Stimulated activated naive CD4-positive, alpha-beta T cell (primary cell): ENCODE data around the gene BCAP29.
A peak's percentile ranks its signal among the peaks of the same experiment; 100 is the strongest.
"Not testable (repeated sequence)": the region's sequence is repeated elsewhere in the genome, so short reads cannot be mapped to it uniquely, and the experiment has no call there.

Source experiments
- DNase-seq, 6 experiments: peaks; one replicate each; lab custom pipeline; 2025; lab: John Stamatoyannopoulos, UW

Gene BCAP29, protein sequence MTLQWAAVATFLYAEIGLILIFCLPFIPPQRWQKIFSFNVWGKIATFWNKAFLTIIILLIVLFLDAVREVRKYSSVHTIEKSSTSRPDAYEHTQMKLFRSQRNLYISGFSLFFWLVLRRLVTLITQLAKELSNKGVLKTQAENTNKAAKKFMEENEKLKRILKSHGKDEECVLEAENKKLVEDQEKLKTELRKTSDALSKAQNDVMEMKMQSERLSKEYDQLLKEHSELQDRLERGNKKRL

DNA sequence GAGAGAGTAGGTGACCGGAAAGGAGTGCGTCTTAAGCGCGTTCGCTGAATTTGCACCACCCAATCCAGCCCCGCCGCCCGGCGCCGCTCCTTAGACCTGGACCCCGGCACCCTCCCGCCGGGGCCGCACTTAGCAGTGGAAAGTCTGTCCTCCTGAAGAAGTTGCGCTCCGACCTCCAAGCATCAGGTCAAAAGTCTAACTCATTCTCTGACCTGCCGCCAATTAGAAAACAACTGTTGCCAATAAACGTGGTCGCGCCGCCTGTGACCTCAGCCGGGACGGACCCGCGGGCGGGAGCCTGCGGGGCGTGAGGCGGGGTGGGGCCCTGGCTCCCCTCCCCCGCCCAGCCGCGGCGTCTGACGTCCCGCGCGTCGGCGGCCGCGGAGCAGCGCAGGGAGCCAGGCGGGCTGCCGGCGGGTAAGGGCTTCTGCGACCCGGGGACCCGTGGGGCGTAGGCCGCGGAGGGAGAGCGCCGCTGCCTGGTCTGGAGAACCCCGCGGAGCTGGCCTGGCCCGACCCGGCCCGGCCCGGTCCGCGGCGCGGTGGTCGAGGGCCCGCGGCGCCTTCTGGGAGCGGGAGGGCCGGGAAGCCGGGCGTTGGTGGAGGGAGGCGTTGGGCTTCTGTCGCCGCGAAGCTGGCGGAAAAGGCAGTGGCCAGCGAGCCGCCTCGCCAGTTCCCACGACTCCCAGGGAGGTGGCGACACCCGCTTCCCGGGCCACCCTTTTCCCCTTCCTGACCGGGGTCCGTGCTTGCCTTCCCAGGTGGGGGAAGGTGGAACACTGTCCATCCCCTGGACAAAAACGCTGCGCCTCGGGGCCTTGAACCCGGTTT, at the start of gene BCAP29:
Gene BCAP29, plus strand, starts transcription at position 362 of the 831 bp plus-strand sequence. CDS start 527 bp downstream, outside the sequence.
- peak in 5 of 6 experiments; percentile 29 to 61 (median 52) for DNase-seq

DNA sequence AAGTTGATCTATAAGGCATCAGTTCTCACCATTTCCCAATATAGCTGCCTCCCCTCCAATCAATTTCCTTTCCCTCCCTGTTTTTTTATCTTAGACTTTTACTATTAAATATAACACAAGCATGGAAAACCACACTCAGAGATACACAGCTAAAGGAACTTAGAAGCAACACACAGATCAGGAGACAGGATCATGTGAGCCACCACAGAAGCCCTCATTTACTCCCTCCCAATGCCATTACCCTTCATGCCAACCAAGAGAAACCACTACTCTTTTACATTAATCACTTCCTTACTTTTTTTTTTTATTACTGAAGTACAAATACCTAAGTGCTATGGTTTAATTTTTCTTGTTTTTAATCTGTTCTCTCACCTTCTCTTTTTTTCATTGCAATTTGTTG, 49.3 kb upstream of the BCAP29 start:
- DNase-seq = no peak

DNA sequence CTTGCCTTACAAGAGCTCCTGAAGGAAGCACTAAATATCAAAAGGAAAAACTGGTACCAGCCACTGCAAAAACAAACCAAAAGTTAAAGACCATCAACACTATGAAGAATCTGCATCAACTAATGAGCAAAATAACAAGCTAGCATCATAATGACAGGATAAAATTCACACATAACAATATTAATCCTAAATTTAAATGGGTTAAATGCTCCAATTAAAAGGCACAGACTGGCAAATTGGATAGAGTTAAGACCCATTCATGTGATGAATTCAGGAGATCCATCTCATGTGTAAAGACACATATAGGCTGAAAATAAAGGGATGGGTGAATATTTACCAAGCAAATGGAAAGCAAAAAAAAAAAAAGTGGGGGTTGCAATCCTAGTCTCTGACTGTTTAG, 45.9 kb upstream of the BCAP29 start:
- no peak for DNase-seq

DNA sequence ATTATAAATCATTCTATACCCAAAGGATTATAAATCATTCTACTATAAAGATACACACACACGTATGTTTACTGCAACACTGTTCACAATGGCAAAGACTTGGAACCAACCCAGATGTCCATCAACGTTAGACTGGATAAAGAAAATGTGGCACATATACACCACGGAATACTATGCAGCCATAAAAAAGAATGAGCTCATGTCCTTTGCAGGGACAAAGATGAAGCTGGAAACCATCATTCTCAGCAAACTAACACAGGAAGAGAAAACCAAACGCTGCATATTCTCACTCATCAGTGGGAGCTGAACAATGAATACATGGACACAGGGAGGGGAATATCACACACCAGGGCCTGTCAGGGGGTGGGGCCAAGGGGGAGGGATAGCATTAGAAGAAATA, 42.8 kb upstream of the BCAP29 start:
- DNase-seq = not testable (repeated sequence)

DNA sequence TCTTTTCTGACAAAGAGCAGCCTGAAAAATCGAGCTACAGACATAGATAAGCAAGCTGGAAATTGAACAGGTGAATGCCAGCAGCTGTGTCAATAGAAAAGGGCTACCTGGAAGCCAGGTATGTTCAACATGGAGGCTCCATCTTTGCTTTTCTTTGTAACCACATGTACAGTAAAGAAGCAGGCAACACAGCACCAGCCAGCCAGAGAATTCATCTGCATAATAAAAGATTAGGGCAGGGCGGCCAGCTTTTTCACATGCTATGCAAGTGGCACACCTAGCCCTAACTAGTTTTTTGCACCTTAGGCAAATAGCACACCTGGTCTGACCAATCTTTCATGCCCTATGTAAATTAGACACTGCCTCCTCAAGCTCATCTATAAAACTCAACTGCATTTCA, 42.0 kb upstream of the BCAP29 start:
- DNase-seq = no peak

DNA sequence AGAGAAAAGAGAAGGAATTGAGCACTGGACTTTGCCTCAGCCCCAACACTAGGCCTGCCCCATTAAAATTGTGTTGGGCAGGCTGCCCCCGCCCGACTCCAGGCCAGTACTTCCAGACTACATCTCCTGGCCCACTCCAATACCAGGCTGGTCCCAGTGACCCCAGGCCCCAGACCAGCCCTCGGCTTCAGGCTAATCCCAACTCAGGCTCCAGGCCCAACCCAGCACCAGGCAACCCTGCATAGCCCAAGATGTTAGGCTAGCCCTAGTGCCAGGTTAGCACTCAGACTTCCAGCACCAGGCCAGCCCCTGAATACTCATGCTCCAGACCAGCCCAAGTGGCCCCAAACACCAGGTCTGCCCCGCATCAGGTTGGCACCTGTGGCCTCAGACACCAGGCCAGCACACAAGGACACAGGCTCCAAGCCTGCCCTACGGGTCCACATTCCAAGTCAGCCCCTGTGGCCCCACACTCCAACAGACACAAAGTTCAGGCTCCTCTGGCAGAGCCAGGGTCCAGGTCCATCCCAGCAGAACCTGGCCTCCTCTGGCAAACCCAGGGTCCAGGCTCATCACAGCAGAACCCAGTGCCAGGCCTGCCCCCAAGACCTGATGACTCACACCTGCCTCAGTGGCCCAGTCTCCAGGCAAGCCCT, 36.6 kb upstream of the BCAP29 start:
- no peak for DNase-seq

DNA sequence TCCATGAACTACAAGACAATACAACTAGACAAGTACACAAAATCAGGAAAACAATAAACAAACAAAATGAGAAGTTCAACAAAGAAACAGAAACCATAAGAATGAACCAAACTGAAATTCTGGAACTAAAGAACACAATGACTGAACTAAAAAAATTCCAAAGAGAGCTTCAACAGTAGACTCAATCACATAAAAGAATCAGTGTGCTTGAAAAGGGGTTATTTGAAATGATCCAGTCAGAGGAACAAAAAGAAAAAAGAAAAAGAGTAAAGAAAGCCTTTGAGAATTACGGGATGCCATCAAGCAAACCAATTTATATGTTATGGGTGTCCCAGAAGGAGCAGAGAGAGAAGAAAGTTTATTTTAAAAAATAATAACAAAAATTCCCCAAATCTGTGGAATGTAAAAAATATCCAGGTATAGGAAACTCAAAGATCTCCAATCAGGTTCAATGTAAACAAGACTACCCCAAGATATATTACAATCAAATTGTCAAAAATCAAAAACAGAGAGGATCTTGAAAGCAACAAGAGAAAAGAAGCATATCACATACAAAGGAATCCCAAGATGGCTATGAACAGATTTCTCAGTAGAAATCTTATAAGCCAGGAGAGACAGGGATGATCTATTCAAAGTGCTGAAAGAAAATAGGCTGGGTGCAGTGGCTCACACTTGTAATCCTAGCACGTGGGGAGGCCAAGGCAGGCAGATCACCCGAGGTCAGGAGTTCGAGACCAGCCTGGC, 35.0 kb upstream of the BCAP29 start:
- DNase-seq = no peak

DNA sequence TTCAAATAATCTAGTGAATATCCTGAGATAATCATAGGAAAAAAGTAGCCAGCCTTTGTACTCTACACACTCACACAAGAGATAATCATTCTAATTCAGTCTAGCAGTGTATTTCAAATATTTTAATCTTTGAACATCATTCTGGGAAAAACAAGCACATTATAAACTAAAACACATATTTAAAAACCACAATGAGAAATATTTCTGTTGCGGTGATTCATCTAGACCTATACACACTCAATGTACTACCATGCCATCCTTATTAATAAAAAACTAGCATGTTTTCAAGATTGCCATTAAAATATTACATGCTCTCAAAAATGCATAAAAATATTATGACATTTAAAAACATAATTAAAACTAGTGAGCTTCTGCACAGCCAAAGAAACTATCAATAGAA, 28.1 kb upstream of the BCAP29 start:
- no peak for DNase-seq

DNA sequence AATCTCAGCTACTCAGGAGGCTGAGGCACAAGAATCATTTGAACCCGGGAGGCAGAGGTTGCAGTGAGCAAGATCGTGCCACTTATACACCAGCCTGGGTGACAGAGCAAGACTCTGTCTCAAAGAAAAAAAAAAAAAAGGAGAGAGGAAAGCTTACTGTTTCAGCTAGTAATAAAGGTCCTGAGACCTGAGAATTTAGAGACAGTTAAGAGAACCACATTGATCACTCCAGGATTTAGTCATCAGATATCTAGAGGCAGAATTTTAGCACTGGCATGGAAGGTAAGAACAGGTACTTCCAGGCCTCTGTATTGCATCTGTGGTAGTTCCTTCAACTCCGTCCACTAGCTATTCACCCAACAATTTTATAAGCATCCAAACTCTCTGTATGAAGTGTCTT, 24.2 kb upstream of the BCAP29 start:
- no peak for DNase-seq

DNA sequence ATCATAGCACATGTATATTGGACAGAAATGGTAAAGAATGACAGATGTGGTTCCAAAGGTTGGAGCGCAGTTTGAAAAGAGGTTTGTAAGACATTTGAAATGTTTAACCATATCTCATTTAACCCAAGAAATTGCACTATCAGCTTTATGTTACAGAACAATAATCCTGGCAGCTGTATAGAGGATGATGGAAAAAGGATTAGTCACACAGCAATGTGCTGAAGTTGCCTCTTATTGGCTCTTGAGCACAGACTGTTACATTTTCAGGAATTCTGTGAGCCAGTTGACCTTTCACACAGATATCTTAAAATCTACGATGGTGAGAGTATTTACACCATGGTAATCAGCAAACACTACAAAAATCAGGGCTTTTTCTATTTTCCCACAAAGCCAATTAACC, 20.2 kb upstream of the BCAP29 start:
- DNase-seq = no peak

DNA sequence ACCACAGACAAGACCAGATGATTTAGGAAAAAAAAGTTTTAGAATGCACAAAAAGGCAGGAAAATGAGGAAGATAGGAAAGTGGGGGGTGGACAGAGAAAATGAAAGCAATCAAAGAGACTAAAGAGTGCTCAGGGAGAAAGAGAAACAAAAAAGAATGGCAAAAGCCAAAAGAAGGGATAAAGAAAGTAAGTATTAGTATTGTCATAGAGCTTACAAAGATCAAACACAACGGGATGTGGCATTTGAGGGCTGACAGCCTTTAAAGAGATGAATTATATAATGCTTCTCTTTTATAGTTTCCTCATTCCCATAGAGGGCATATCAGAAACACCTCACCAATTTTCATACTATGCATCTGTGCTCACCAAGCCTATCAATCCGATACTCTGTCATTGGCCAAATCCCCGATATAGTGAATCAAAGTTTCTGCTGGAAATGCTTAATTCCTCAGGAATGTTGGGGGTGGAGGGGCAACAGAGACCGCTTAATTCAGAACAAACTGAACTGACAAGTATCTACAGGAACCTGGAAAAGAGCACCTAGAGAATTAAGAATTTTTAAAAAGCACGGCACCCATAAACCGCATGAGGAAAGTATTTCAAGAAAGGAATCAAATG, 19.0 kb upstream of the BCAP29 start:
- DNase-seq = peak in 5 of 6 experiments; percentile 10 to 73 (median 49)

DNA sequence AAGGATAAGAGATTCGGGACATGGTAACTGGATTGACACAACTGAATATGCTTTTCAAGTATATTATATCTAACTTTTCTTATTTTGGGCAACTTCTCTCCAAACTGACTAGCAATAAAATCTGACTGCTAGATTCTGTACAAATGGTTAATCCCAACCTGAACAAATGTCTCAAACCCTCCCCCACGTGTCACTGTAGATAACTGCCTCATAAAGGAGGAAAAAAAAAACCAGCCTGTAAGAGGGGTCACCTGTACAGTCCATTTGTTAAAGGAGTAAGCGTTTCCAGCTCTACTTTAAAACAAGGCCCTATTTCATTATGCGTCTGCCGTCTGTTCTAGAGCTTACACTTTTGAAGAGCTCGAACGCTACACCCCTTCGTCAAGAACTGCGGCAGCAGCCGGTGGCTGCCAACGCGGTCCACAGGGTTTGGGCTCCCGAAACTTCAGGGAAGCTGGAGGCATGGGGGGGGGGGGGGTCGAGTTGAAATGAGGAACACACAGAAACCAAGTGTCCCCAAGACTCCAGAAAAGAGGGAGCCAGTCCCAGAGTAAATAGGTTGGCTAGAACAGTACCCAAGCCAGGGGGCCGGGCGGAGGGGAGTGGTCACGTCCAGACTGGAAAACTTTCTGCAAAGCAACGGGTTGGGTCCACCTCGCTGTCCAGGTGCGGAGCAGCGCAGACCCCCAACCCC, 16.8 kb upstream of the BCAP29 start:
- peak in 2 of 6 experiments; percentile 38 to 62 for DNase-seq

DNA sequence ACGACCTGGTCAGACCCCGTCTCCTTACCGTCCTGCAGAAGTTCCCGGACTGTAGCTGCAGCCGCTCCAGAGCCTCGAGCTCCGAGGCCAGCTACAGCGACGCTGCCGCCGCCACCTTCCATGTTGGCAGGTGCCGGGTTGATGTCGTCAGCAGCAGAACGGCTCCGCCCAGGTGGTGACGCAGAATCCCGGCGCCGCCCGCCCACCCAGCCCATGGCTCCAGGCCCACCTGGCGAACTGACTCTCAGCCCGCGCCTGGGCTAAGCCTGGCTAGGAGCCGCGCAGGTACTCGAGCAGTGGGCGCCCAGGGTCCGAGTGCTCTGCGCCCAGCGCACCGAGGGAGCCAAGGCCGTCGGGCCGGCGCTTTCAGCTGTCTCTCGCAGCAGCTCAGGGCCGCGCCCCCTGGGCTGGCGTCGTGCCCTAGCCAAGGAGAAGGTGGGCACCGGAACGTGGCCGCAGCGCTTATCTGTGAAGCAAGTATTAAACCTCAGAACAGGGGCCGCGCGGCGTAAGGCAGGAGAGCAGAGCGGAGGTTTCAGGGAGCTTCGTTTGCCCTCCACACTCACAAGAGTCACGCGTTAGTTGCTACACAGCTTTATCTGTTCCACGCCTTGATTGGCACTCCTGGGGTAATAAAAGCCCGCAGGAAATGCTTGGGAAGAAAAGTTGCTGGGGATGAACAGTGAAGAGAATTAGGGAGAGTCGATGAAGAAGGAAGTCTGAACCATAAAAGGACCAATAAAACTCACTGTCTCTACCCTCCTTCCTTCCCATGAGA, 16.1 kb upstream of the BCAP29 start, which contains the start of the genes COG5 and DUS4L:
Gene COG5, minus strand, starts transcription at position 146 of the 778 bp plus-strand sequence. Its CDS starts 24 bp downstream, at position 122.
Gene DUS4L, plus strand, starts transcription at position 197 of the 778 bp plus-strand sequence. CDS start 3,100 bp downstream, outside the sequence.
- DNase-seq = peak; percentile 77 to 91 (median 85)

DNA sequence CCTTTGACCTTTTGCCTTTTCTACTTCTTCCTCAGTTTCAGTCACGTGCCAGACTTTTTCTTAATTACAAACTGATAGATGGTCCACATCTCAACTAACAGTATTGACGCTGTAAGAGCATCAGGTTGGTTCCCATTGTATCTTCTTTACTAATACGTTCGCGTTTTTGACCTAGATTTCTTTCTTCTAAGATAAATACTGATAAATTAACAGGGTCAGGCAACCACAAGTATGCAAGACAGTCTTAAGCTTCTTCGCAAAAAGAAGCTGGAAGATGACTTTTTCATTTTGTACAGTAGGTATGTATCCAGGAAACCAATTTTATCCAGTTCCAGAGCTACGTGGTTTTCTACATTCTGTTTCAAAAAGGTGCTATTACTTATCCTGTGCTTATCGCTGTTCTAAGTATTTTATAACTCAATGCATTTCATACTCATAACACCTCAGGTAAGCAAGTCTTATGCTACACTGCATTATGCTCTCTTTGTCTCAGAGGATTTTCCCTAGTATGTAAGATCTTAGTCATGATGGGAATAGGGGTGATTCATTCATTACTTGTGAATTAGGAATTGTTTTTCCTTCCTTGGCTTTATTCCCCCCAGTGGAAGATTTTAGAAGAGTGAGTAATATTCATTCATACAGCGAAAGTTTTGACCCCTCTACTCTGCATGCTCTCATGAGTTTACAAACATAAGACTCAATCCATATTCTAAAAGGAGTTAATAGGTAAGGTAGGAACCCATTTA, 15.3 kb upstream of the BCAP29 start:
- DNase-seq = no peak

DNA sequence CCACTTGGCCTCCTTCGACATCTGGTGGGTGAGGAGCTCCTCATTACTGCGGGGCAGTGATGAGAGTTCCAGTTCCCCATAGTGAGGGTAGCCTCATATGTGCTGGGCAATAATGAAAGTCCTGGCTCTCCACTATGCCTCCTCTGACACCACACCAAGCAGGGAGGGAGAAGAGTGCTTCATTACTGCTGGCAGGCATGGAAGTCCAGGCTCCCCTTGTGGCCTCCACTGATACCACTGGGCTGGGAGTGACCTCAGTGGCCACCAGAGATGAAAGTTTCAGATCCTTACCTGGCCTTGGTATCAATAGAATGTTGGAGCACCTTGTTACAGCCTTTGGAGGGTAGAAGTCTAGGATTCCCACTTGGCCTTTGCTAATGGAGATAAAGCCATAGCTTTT, 9.7 kb upstream of the BCAP29 start:
- DNase-seq = no peak

DNA sequence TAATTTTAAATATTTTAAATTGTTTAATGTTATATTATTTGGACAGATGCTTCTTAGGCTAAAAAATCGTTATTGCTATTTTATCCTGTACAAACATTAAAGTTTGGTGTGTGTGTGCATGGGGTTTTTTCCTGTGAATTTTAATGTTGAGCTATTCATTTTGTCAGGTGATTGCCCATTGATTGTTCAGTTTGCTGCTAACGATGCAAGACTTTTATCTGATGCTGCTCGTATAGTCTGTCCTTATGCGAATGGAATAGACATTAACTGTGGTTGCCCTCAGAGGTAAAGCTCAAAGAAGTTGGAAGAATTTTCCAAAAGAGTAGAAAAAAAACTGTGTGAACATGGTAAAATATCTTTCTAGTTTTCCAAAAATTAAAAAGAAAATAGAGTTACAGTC, 6.5 kb upstream of the BCAP29 start:
- no peak for DNase-seq

DNA sequence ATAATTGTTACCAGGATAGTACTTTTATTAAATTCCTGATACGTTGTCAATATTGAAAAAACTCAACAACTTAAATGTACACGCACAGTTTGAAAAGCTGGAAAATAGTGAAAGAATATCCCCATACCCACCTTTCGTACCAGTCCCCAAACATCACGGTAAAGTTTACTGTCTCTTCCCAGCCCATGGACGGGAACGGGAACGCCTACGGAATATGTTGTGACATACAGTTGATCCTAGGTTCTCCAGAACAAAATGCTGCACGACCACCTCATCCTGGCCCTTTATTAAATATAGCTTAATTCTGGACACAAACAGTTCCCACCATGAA, 527 bp upstream of the BCAP29 start:
- no peak for DNase-seq

DNA sequence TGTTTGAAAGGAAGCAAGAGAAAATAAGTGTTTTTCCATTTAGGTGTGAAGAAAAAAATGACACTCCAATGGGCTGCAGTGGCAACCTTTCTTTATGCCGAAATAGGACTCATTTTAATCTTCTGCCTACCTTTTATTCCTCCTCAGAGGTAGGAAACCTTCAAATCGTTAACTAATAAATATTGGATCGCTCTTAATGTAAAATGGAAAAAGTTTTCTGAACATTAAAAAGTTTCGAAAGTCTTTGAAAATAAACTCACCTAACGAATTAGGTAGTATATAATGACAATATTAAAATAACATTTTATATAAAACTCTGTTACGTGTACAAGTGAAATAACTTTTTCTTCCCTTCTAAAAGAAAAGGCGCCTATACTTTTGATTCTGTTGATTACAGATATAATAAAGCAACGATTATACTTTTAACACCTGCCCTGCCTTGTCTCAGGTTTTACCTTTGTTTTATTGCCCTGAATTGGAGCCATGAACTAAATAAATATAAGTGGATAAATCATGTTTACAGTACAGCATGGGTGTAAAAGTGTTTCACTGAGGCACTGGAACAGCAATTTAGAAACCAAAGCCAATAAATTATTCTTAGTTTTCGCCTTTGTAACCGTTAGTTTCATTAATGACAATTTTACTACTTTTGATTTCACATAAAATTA, 804 bp downstream of the BCAP29 start:
- no peak for DNase-seq
